PC-9 (cell line): ENCODE results near the gene IMPG1. TPM values are rescaled to one million over a fixed set of nuclear protein-coding genes. Genes with fewer than 3 reads are reported as not detected.
A peak's percentile ranks its signal among the peaks of the same experiment; 100 is the strongest.

ENCODE experiments used
- BruUV-seq: library from RNA; stranded (reverse); fragments of 400-500 nt; replicated peaks from 2 replicates; lab custom pipeline; 2021; lab: Mats Ljungman, UMichigan
- CTCF ChIA-PET: fragments of 300-600 bp; sonication (Branson Sonifier 250); formaldehyde crosslinking; loops from one replicate; lab custom pipeline; 2022; ENCODE audit warnings: antibody characterized with exemption; lab: Charles Lee
- POLR2A ChIA-PET: fragments of 300-600 bp; sonication (Branson Sonifier 250); formaldehyde crosslinking; loops from one replicate; lab custom pipeline; 2022; ENCODE audit warnings: antibody characterized with exemption; ENCODE audit not compliant: unreplicated experiment; lab: Charles Lee
- DNase-seq, 2 experiments: peaks; one replicate each; pipeline versions ENCODE4 v3.0.0 to v3.0.0-alpha.2; 2015 to 2022; ENCODE audit warnings: mixed read lengths in 1 of 2
- H2AFZ ChIP-seq: fragments of 200-600 bp; sonication (generic); 2 replicates; pipeline ENCODE4 v1.8.1; 2017; ENCODE audit warnings: antibody characterized with exemption
- H3F3A ChIP-seq: fragments of 200-600 bp; sonication (generic); 2 replicates; pipeline ENCODE4 v1.8.1; 2017; ENCODE audit warnings: antibody characterized with exemption, mild to moderate bottlenecking, low read depth; ENCODE audit not compliant: insufficient read depth
- H3K27ac ChIP-seq: fragments of 200-600 bp; sonication (generic); 2 replicates; pipeline ENCODE4 v1.6.1; 2016; ENCODE audit warnings: mixed run types
- H3K27me3 ChIP-seq: fragments of 200-600 bp; sonication (generic); 2 replicates; pipeline ENCODE4 v1.6.1; 2016; ENCODE audit warnings: low read depth, mixed run types; ENCODE audit not compliant: insufficient read depth
- H3K36me3 ChIP-seq: fragments of 200-600 bp; sonication (generic); 2 replicates; pipeline ENCODE4 v1.6.1; 2016; ENCODE audit warnings: low read depth, mixed run types
- H3K4me1 ChIP-seq: fragments of 200-600 bp; sonication (generic); replicated peaks from 2 replicates; pipeline ENCODE4 v1.6.1; 2016; ENCODE audit warnings: mixed run types; ENCODE audit not compliant: insufficient read depth
- H3K4me2 ChIP-seq: fragments of 200-600 bp; sonication (generic); 2 replicates; pipeline ENCODE4 v1.6.1; 2017; ENCODE audit warnings: mixed run types
- H3K4me3 ChIP-seq: fragments of 200-600 bp; sonication (generic); 2 replicates; pipeline ENCODE4 v1.6.1; 2016; ENCODE audit warnings: mixed run types
- H3K79me2 ChIP-seq: fragments of 200-600 bp; sonication (generic); 2 replicates; pipeline ENCODE4 v1.6.1; 2017; ENCODE audit warnings: low read depth, mixed run types
- H3K9me2 ChIP-seq: fragments of 200-600 bp; sonication (generic); 2 replicates; pipeline ENCODE4 v1.8.1; 2017; ENCODE audit warnings: mild to moderate bottlenecking; ENCODE audit not compliant: insufficient read depth
- H3K9me3 ChIP-seq: fragments of 200-600 bp; sonication (generic); 2 replicates; pipeline ENCODE4 v1.8.1; 2016; ENCODE audit warnings: low read depth; ENCODE audit not compliant: insufficient read depth
- H4K20me1 ChIP-seq: fragments of 200-600 bp; sonication (generic); 2 replicates; pipeline ENCODE4 v1.8.1; 2017; ENCODE audit not compliant: insufficient read depth
- EZH2 ChIP-seq: fragments of 200-600 bp; sonication (generic); IDR thresholded peaks from 2 replicates; pipeline ENCODE4 v1.8.0; 2017; ENCODE audit warnings: antibody characterized with exemption, low read depth
- intact Hi-C: fragments of 100-400 bp; cut with micrococcal nuclease; formaldehyde crosslinking; loops from one replicate; pipeline ENCODE4 v1.10.0; 2022; ENCODE audit not compliant: unreplicated experiment
- total RNA-seq: library from RNA; stranded (reverse); gene quantifications from 2 replicates; pipeline ENCODE4 v1.2.3, GENCODE V29; 2021
- TF ChIP-seq, protein P1 (sequence below): fragments of 200-600 bp; sonication (generic); conservative IDR thresholded peaks from 2 replicates; pipeline ENCODE4 v1.6.1; 2017; ENCODE audit warnings: mixed run types, antibody characterized with exemption, mild to moderate bottlenecking, moderate library complexity

The IMPG1 gene
- total RNA-seq, 1 experiment from 2014 or later = not detected

DNA sequence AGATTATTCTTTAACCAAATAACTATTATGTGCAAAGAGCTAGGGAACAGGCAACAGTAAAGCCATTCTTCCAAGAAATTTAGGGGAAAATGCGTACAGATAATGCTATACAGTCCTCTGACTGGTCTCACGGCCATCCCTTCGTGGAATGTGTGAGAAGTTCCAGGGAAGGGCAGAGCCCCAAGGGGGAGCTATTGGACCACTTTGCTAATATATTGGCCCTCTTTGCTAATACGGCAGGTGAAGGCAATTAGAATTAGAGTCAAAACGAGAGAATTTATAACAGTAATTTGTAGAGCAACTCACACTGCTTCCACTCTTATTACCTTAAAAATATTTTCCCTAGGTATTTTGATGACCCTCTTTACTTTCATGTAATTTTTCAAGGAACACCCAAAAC is 140.4 kb downstream of the IMPG1 start:
- CTCF ChIA-PET = interaction anchor here (1.4 kb wide), 1 partner anchor 39 kb away, joined by 7 read pairs; no protein-coding TSS in a partner anchor
- no peaks in the 10 kb centered on the region for H3K9me2 ChIP-seq
- H2AFZ ChIP-seq = no peak overlapping the region
- POLR2A ChIA-PET = interaction anchor here (0.6 kb wide), 1 partner anchor 19 kb away, joined by 3 read pairs; no protein-coding TSS in a partner anchor
- H3K36me3 ChIP-seq = no peaks in the 10 kb centered on the region
- H3K4me1 ChIP-seq = no peaks in the 10 kb centered on the region
- BruUV-seq = no TSS peak
- H4K20me1 ChIP-seq = no peaks in the 10 kb centered on the region
- no peak for TF ChIP-seq EZH2
- TF ChIP-seq, protein P1, sequence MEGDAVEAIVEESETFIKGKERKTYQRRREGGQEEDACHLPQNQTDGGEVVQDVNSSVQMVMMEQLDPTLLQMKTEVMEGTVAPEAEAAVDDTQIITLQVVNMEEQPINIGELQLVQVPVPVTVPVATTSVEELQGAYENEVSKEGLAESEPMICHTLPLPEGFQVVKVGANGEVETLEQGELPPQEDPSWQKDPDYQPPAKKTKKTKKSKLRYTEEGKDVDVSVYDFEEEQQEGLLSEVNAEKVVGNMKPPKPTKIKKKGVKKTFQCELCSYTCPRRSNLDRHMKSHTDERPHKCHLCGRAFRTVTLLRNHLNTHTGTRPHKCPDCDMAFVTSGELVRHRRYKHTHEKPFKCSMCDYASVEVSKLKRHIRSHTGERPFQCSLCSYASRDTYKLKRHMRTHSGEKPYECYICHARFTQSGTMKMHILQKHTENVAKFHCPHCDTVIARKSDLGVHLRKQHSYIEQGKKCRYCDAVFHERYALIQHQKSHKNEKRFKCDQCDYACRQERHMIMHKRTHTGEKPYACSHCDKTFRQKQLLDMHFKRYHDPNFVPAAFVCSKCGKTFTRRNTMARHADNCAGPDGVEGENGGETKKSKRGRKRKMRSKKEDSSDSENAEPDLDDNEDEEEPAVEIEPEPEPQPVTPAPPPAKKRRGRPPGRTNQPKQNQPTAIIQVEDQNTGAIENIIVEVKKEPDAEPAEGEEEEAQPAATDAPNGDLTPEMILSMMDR = peak; percentile 63
- H3K4me3 ChIP-seq = no peak overlapping the region
- no peak overlapping the region for H3K4me2 ChIP-seq
- intact Hi-C loops = loop anchor here (10.0 kb wide), 3 partner anchors 413 to 933 kb away; no protein-coding TSS in a partner anchor
- H3K9me3 ChIP-seq = no peaks in the 10 kb centered on the region
- H3K79me2 ChIP-seq = no peaks in the 10 kb centered on the region
- H3K27me3 ChIP-seq = no peaks in the 10 kb centered on the region
- DNase-seq = peak in 1 of 2 experiments; percentile 18
- no peaks in the 10 kb centered on the region for H3F3A ChIP-seq
- no peak overlapping the region for H3K27ac ChIP-seq

DNA sequence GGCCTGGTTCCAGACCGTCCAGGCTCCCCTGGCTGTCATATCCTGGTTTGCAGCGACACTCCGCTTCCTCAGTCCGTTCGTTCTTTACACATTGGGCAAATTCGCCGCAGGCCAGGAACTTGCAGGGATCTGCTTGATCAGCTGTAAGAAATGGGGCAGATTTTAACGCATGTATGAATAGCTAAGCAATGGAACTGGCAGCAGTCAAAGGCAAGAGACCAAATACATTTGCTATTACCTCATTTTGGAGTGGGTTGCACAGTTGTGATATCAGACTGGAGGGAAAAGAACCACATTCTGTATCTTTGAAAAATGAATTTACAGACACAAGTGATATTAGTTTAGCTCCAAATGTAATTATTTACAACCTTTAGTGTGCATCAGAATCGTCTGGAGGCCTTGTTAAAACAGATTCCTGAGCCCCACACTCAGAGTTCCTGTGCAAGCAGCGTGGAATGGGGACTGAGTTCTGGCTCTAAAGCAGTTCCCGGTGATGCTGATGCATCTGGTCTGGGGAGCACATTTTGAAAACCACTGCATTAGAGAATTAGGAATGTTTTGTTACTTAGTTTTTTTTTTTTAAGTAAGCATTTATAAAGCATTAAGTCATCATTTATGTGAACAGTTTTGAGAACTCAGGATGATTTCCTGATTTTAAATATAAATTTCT is 141.3 kb downstream of the IMPG1 start:
- Histone ChIP-seq H3K4me2 (no peak overlapping the region), H3K4me1 (no peaks in the 10 kb centered on the region), H4K20me1 (no peaks in the 10 kb centered on the region), H2AFZ (no peak overlapping the region), H3K79me2 (no peaks in the 10 kb centered on the region), H3F3A (no peaks in the 10 kb centered on the region), H3K36me3 (no peaks in the 10 kb centered on the region), H3K27ac (no peak overlapping the region), H3K4me3 (no peak overlapping the region), H3K9me3 (no peaks in the 10 kb centered on the region), H3K27me3 (no peaks in the 10 kb centered on the region), H3K9me2 (no peaks in the 10 kb centered on the region)
- CTCF ChIA-PET = interaction anchor here (0.7 to 1.4 kb wide), 3 partner anchors 38 to 1443 kb away, joined by 3 to 7 read pairs (median 3); no protein-coding TSS in a partner anchor
- POLR2A ChIA-PET = no interaction called here
- intact Hi-C loops = loop anchor here (10.0 kb wide), 3 partner anchors 414 to 934 kb away; no protein-coding TSS in a partner anchor
- TF ChIP-seq, protein P1 = no peak
- no peak for TF ChIP-seq EZH2
- BruUV-seq = no TSS peak
- DNase-seq = no peak

DNA sequence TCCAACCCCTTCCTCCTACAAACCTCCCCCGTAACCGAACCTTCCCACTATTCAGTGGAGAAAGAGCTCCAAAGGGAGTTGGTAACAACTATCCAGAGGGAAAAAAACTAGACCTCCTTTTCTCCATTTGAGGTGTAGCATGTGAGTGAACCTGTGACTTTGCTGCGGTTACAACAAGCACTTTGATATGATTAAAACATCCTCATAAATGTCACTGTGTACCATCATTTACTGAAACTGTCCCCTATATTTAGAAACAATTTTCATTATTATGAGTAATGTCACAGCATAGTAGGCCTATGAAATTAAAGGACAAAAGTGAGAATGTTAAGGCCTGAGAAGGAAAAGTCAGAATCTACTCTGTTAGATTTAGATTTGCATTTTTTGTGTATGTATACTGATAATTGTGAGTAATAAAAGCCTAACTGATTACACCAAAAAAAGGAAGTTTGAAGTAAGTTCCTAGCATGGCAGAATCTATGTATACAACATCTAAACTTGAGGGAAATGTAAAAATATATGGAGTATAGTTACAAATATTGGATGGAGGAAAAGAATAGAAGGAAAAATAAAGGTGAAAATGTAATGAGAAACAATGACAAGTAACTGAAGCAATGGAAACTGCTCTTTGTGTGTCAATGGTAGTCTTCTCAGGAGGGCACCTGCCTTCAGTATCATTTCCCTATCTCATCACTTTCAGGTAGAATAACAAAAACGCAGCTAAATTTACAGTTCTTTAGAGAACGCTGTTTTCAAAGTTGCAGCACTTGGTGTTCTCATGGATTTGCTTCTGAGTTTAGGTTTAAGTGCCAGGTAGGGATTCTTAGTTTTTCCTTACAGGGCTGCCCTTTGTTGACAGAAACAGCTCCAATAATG is 145.9 kb downstream of the IMPG1 start:
- no peak for DNase-seq
- no peaks in the 10 kb centered on the region for H3K9me2 ChIP-seq
- TF ChIP-seq, protein P1 = no peak
- no peak for TF ChIP-seq EZH2
- H3K4me2 ChIP-seq = no peak overlapping the region
- no peaks in the 10 kb centered on the region for H3F3A ChIP-seq
- no peaks in the 10 kb centered on the region for H3K36me3 ChIP-seq
- intact Hi-C loops = no loop called here
- H2AFZ ChIP-seq = no peak overlapping the region
- H3K27me3 ChIP-seq = no peaks in the 10 kb centered on the region
- no peak overlapping the region for H3K4me3 ChIP-seq
- H3K4me1 ChIP-seq = no peaks in the 10 kb centered on the region
- ChIA-PET CTCF (interaction anchor here (1.0 kb wide), 1 partner anchor 33 kb away, joined by 3 read pairs; no protein-coding TSS in a partner anchor), POLR2A (no interaction called here)
- no peak overlapping the region for H3K27ac ChIP-seq
- H3K79me2 ChIP-seq = no peaks in the 10 kb centered on the region
- H4K20me1 ChIP-seq = no peaks in the 10 kb centered on the region; the same call in 1 of the 2 replicates
- no TSS peak for BruUV-seq
- H3K9me3 ChIP-seq = no peaks in the 10 kb centered on the region
